ENCODE results near the gene MYO10. TPM values are rescaled to one million over a fixed set of nuclear protein-coding genes. Genes with fewer than 3 reads are reported as not detected.
A peak's percentile ranks its signal among the peaks of the same experiment; 100 is the strongest.

Gene MYO10
- total RNA-seq, 4 donors from 2014 or later, result 34.7 to 122 (median 71.2) TPM

GRCh38 chr5:16707168-16707868 is 228.8 kb downstream of the MYO10 start:
- Histone ChIP-seq H3K4me3 (no peak overlapping the region), H3K27me3 (no peaks in the 10 kb centered on the region), H3K27ac (no peak overlapping the region), H3K4me1 (peaks cover 0 to under 1% (median 0%) of the 10 kb centered on the region in 4 donors), H3K36me3 (peaks cover 0 to 59% (median 0%) of the 10 kb centered on the region in 3 donors), H3K9me3 (no peaks in the 10 kb centered on the region)
- TF ChIP-seq CTCF (IDR thresholded peaks at IDR 0.05) (no peak), POLR2A (IDR thresholded peaks at IDR 0.05) (no peak)
- no peak for DNase-seq

GRCh38 chr5:16704945-16705344 is 231.1 kb downstream of the MYO10 start:
- peaks cover 0 to 63% (median 0%) of the 10 kb centered on the region in 3 donors for H3K36me3 ChIP-seq
- H3K9me3 ChIP-seq, result no peaks in the 10 kb centered on the region
- no peak for DNase-seq
- no peak overlapping the region for H3K4me3 ChIP-seq
- peaks cover 0 to 5% (median 0%) of the 10 kb centered on the region in 4 donors for H3K4me1 ChIP-seq
- no peak overlapping the region for H3K27ac ChIP-seq
- H3K27me3 ChIP-seq, result no peaks in the 10 kb centered on the region
- TF ChIP-seq POLR2A (IDR thresholded peaks at IDR 0.05), result no peak
- no peak for TF ChIP-seq CTCF (IDR thresholded peaks at IDR 0.05)

GRCh38 chr5:16702964-16703363 is 233.1 kb downstream of the MYO10 start:
- Histone ChIP-seq H3K4me1 (peaks cover 0 to 5% (median 0%) of the 10 kb centered on the region in 4 donors), H3K36me3 (peaks cover 0 to 59% (median 0%) of the 10 kb centered on the region in 3 donors), H3K4me3 (no peak overlapping the region), H3K27ac (no peak overlapping the region), H3K9me3 (no peaks in the 10 kb centered on the region), H3K27me3 (no peaks in the 10 kb centered on the region)
- DNase-seq, result no peak
- no peak for TF ChIP-seq CTCF (IDR thresholded peaks at IDR 0.05)
- TF ChIP-seq POLR2A (IDR thresholded peaks at IDR 0.05), result no peak

- Histone ChIP-seq H3K9me3 (no peaks in the 10 kb centered on the region), H3K27me3 (no peaks in the 10 kb centered on the region), H3K4me1 (peaks cover 0 to 5% (median 0%) of the 10 kb centered on the region in 4 donors), H3K36me3 (peaks cover 0 to 47% (median 0%) of the 10 kb centered on the region in 3 donors), H3K27ac (peak overlapping the region in 1 of 4 donors; percentile 3), H3K4me3 (no peak overlapping the region)
- no peak for DNase-seq
- TF ChIP-seq CTCF (IDR thresholded peaks at IDR 0.05) (no peak), POLR2A (IDR thresholded peaks at IDR 0.05) (no peak)
Observed at GRCh38 chr5:16701134-16702099, 234.7 kb downstream of the MYO10 start.

GRCh38 chr5:16700081-16700480 is 236.0 kb downstream of the MYO10 start:
- H3K4me3 ChIP-seq, result no peak overlapping the region
- H3K27ac ChIP-seq, result no peak overlapping the region
- TF ChIP-seq CTCF (IDR thresholded peaks at IDR 0.05) (no peak), POLR2A (IDR thresholded peaks at IDR 0.05) (no peak)
- H3K36me3 ChIP-seq, result peaks cover 0 to 42% (median 0%) of the 10 kb centered on the region in 3 donors
- DNase-seq, result no peak
- H3K9me3 ChIP-seq, result no peaks in the 10 kb centered on the region
- no peaks in the 10 kb centered on the region for H3K27me3 ChIP-seq
- H3K4me1 ChIP-seq, result peaks cover 0 to 5% (median 0%) of the 10 kb centered on the region in 4 donors

Data from Peyer's patch (tissue), 4 donors.